ENCODE results near the gene BMPR1B.

Gene BMPR1B

GRCh38 chr4:95158626-95159025 lies 400.9 kb downstream of the BMPR1B start:
- Histone ChIP-seq H3K4me1 (ENCODE audit: control insufficient read depth, insufficient read depth, low read length) (no peaks in the 10 kb centered on the region), H3K9me3 (ENCODE audit: control insufficient read depth, insufficient read depth, low read depth, low read length) (no peaks in the 10 kb centered on the region), H3K36me3 (ENCODE audit: control insufficient read depth in 2 of 2, insufficient read depth in 1 of 2, low read length in 2 of 2) (no peaks in the 10 kb centered on the region), H3K4me3 (ENCODE audit: low read depth, low read length) (no peak overlapping the region), H3K27ac (ENCODE audit: extremely low read depth, low read depth, low read length) (no peak overlapping the region)
- TF ChIP-seq ZNF24 (tag by site-specific recombination; IDR thresholded peaks at IDR 0.05) (no peak), ZNF292 (tag by site-specific recombination; IDR thresholded peaks at IDR 0.05; ENCODE audit: borderline replicate concordance, low read depth) (no peak), ZNF202 (tag by site-specific recombination; IDR thresholded peaks at IDR 0.05; ENCODE audit: borderline replicate concordance) (no peak), ZNF677 (tag by site-specific recombination; IDR thresholded peaks at IDR 0.05) (no peak), ZNF660 (tag by site-specific recombination; IDR thresholded peaks at IDR 0.05) (no peak), FEZF1 (tag by site-specific recombination; IDR thresholded peaks at IDR 0.05) (no peak), ZNF585B (tag by site-specific recombination; IDR thresholded peaks at IDR 0.05) (no peak), GLI2 (tag by site-specific recombination; IDR thresholded peaks at IDR 0.05; ENCODE audit: borderline replicate concordance, low read depth) (no peak), ZNF776 (tag by site-specific recombination; IDR thresholded peaks at IDR 0.05; ENCODE audit: borderline replicate concordance) (no peak)
- CTCF ChIA-PET, result no interaction called here
- POLR2A ChIA-PET, result no interaction called here

DNA sequence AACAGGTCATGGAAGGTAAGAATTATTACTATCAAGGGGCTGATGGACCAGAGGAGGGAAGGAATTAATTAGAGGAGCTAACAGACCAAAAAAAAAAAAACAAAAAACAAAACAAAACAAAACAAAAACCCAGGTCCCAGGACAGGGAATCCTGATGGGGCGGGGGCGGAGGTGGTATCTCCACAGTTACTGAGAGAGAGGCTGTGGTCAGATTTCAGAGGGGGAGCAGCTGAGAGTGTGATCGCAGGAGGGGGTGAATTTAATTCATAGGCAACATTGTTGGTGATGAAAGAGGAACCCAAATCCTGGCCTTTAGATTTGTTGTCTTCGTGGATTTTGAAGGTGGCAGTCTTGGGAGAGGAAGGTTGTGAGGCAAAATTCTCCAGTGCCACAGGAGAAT lies 401.6 kb downstream of the BMPR1B start:
- Histone ChIP-seq H3K27ac (ENCODE audit: extremely low read depth, low read depth, low read length) (no peak overlapping the region), H3K36me3 (ENCODE audit: control insufficient read depth in 2 of 2, insufficient read depth in 1 of 2, low read length in 2 of 2) (no peaks in the 10 kb centered on the region), H3K4me3 (ENCODE audit: low read depth, low read length) (no peak overlapping the region), H3K9me3 (ENCODE audit: control insufficient read depth, insufficient read depth, low read depth, low read length) (no peaks in the 10 kb centered on the region), H3K4me1 (ENCODE audit: control insufficient read depth, insufficient read depth, low read length) (no peaks in the 10 kb centered on the region)
- TF ChIP-seq ZNF585B (tag by site-specific recombination; IDR thresholded peaks at IDR 0.05) (no peak), ZNF670 (tag by site-specific recombination; IDR thresholded peaks at IDR 0.05; ENCODE audit: low read depth) (no peak), TCF7L2 (IDR thresholded peaks at IDR 0.05; ENCODE audit: borderline replicate concordance, low read depth, low read length) (no peak), ZNF140 (tag by site-specific recombination; IDR thresholded peaks at IDR 0.05) (no peak), GLIS2 (tag by site-specific recombination; IDR thresholded peaks at IDR 0.05) (no peak), ZNF777 (tag by site-specific recombination; IDR thresholded peaks at IDR 0.05; ENCODE audit: borderline replicate concordance) (no peak), ZNF354C (tag by site-specific recombination; IDR thresholded peaks at IDR 0.05; ENCODE audit: borderline replicate concordance, low read depth) (no peak), PATZ1 (tag by site-specific recombination; IDR thresholded peaks at IDR 0.05) (no peak), ZNF266 (tag by site-specific recombination; IDR thresholded peaks at IDR 0.05; ENCODE audit: low read depth) (no peak), ZSCAN23 (tag by site-specific recombination; IDR thresholded peaks at IDR 0.05) (no peak), ZNF785 (tag by site-specific recombination; IDR thresholded peaks at IDR 0.05) (no peak), SCRT1 (tag by site-specific recombination; IDR thresholded peaks at IDR 0.05; ENCODE audit: borderline replicate concordance) (no peak), BCL6B (tag by site-specific recombination; IDR thresholded peaks at IDR 0.05) (no peak), ZNF223 (tag by site-specific recombination; IDR thresholded peaks at IDR 0.05) (no peak), PRDM1 (tag by site-specific recombination; IDR thresholded peaks at IDR 0.05) (no peak), ZNF596 (tag by site-specific recombination; IDR thresholded peaks at IDR 0.05) (no peak)
- ChIA-PET CTCF (interaction anchor here (0.7 kb wide), 1 partner anchor 8 kb away, joined by 3 read pairs; no protein-coding TSS in a partner anchor), POLR2A (no interaction called here)

All from HEK293 (cell line).